HG02610 (cell line): ENCODE results near the gene GRM7.

Experiments
- ATAC-seq: cut with Tn5 transposase; IDR thresholded peaks from one replicate; pipeline ENCODE4 v1.9.1; 2021; ENCODE audit warnings: mild to moderate bottlenecking, moderate library complexity; ENCODE audit not compliant: unreplicated experiment

The GRM7 gene

GRCh38 chr3:7385635-7386034 lies 524.7 kb downstream of the GRM7 start:
- ATAC-seq, result no peak

DNA sequence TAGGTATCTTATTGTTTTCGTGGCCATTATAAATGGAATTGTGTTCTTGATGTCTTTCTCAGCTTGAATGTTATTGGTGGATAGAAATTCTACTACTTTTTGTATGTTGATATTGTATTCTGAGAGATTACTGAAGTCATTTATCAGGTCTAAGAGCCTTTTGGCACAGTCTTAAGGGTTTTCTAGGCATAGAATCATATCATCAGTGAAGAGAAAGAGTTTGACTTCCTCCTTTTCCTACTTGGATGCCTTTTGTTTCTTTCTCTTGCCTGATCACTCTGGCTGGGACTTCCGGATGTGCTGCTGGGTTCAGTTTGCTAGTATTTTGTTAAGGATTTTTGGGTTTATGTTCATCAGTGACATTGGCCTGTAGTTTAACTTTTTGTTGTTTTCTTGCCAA lies 527.1 kb downstream of the GRM7 start:
- ATAC-seq, result no peak

- no peak for ATAC-seq
Measured at GRCh38 chr3:7392206-7392605, 531.3 kb downstream of the GRM7 start.

DNA sequence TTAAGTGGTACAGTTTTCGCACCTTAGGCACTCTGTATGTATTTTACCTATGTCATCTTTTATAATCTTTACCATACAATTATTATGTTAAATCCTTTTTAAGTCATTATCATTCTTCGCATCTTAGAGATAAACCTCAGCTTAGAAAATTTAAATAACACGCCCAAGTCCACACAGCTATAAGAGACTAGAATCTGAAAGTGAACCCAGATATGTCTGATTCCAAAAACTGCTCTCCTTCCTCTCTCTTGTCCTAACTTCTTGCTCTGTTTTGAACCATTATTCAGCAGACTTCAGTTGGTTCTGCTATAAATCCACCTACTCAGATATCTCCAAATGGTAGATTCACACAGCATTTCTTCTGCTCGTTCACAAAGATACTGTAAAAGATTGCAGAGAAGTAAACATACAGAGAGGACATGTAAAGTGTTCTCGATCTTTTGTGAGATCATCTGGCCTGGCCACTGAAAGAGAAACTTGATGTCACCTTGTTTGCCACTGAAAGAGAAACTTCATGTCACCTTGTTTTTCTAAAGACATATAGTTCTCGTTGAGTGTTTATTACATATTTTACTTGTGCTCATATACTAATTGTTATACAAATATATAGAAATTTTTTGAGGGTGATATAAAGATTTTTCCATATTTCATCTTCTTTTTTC lies 533.2 kb downstream of the GRM7 start:
- no peak for ATAC-seq

DNA sequence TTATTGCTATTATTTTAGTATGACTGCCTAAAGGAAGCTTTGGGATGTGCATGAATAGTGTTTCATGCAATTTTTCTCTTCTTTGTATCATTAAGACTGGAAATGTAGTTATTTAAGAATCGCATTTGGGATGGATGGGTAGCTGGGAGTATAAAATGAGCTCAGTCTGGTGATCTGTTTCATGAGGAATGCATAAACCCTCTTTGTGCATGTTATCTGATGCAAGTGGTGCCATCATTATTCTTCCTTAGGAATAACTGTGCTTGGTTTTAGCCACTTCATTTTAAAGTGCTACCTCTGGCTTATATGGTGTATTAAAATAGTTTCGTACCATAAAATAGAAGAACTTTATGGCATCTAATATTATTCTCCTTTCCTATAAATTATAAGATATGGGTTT lies 535.6 kb downstream of the GRM7 start:
- ATAC-seq, result no peak

GRCh38 chr3:7397097-7397496 lies 536.2 kb downstream of the GRM7 start:
- no peak for ATAC-seq

DNA sequence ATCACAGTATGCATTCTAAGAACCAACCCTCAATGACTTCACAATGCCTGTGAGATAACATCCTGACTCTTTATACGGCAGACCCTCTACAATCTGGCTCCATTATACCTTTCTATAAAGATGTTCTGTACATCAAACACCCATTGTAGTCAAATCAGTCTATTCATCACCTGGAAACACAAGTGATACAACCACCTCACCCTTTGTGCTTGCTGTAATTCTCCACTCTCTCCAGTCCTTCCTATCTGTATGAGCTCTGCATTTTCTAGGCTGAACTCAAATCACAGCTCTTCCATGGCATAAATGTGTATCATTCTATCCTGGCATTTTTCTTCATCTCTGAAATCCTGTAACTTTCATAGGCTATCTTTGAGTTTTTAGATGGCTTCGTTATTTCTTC lies 539.4 kb downstream of the GRM7 start:
- ATAC-seq, result no peak

DNA sequence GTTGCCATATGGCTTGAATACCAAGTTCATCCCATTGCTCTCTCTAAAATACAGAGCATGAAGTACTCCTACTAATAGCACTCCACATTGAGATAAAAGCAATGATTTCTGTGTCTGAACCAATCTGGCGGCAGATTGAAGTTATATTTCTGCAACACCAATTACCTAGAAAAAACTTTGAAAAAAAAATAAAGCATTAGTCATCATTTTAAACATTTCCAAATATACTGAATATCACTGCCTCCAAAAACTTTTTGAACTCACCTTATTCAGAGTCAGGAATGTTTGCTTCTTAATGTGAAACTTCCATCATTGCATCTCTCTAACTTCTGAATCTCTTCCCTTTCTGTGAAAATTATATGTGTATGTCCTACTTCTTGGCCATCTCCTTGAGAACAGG lies 540.5 kb downstream of the GRM7 start:
- ATAC-seq, result no peak

- no peak for ATAC-seq
Measured at GRCh38 chr3:7407107-7407506, 546.2 kb downstream of the GRM7 start.

- ATAC-seq, result no peak
Measured at GRCh38 chr3:7410782-7411181, 549.9 kb downstream of the GRM7 start.

GRCh38 chr3:7421065-7421464 lies 560.1 kb downstream of the GRM7 start:
- ATAC-seq, result no peak

GRCh38 chr3:7423036-7423435 lies 562.1 kb downstream of the GRM7 start:
- no peak for ATAC-seq

DNA sequence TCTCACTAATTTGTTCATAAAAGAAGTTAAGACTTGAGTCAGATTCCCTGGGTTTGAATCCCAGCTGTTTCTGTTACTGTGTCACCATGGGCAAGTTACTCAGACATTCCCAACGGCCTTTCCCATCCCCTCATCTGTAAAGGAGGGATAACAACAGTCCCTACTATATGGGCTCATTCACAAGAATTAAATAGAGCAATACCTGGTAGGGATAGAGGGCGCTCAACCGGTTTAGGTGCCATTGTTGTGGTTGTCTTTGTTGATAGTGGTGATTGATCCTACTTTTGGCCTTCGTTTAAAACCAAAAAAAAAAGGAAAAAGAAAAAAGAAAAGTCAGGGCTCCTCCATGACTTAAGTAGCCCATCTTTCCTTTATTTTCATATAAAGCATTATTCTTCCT lies 563.1 kb downstream of the GRM7 start:
- no peak for ATAC-seq

DNA sequence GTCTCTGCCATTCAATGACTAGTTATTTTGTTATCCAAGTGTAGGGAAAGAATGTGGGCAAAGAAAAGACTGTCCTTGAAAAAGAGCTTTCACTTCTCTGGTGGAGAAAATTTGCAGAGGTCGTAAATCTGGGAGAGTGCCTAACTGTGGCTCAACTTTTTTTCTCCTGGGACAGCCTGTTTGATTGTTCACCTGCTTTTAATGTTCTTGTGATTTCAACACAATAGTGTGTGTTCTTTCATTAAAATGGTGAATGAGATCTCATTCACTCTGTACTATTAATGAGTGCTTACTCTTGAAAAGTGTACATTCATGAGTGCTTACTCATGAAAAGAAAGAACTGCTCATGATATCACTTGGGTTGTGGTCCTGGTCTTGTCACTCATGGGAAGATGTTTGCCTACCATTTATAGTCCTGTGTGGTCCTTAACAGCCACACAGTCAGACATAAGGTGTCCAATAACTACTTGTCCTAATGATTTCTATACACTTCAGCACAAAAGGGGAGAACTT lies 567.3 kb downstream of the GRM7 start:
- ATAC-seq, result no peak

- ATAC-seq, result no peak
Measured at GRCh38 chr3:7432610-7433009, 571.7 kb downstream of the GRM7 start.

DNA sequence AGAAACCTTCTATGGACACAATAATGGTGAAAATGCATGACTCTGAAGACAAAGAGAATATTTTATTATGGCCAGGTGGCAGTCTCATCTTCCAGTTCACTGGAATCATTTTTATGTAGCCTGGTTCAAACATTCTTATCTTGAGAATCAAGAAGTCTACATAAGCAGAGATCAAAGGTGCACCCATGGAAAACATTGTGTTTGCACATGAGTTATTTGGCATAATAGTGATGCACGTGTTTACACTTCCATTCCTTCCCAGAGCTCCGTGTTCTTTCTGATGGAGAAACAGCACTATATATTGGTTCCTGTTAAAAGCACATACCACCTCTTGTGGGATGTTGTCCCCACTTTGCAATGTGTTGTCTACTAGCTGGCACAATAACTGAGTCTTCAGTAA lies 572.2 kb downstream of the GRM7 start:
- no peak for ATAC-seq

- no peak for ATAC-seq
Measured at GRCh38 chr3:7436542-7436941, 575.6 kb downstream of the GRM7 start.

DNA sequence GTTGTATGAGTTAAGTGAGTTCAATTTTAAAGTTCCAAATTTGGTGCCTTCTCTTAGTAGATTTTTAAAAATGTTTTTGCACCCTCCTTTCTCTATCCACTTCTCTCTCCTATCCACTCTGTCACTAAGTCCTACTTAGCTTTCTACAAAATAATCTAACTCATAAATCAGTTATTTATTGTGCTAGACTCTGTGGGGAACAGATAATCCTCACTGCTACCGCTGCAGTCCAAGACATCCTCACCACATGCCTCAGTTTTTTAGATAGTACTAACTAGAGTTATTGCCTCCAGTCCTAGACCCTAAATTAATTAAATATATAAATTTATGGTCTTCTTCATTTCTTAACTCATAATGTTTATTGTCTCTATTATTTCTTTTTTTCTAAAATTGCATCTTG lies 576.3 kb downstream of the GRM7 start:
- no peak for ATAC-seq

GRCh38 chr3:7439101-7439680 lies 578.3 kb downstream of the GRM7 start:
- no peak for ATAC-seq

GRCh38 chr3:7444886-7445285 lies 584.0 kb downstream of the GRM7 start:
- ATAC-seq, result no peak

- no peak for ATAC-seq
Measured at GRCh38 chr3:7445331-7445730, 584.4 kb downstream of the GRM7 start.

DNA sequence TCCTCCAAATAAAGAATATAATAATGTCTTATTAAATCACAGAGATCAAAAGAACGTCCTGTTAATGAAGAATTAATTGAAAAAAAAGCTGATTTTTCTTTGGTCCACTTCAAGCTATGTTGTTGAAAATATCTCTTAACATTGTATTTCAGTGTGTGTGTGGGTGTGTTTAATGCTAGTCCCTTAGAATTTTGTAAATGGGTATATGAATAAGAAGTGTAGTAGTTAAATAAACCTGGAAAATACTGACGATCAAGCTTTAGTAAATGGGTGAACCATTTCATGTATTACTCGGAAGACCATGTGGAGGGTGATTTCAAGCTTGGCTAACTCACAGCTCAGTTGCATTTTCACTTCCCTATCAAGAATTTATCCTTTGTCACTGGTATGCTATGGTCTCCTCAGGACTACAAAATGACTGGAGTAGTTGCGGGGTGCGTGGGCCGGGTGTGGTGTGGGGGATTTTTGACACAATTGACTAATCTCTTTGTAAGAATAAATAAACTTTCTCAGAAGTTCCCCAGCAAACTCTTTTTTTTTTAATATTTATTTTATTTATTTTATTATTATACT lies 586.4 kb downstream of the GRM7 start:
- peak; percentile 100 for ATAC-seq

DNA sequence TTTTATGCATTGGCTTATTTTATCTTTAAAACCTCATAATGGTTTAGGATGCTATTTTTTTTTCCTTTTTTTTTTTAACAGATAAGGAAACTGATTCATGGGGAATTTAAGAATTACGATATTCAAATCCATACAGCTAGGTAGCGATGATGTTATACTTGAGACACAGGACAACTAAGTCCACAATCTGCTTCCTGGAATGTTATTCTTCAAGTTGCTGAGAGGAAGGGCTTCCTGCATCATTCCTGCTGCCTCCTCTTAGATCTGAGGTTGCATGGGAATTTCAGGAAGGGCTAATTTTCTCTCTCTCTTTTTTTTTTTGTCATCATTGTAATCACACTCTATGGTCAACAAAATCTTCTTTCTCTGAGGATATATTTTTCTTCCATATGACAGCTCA lies 595.5 kb downstream of the GRM7 start:
- no peak for ATAC-seq
